Endothelial cell (in vitro differentiated cells): ENCODE results near the gene PLPPR3. TPM values are rescaled to one million over a fixed set of nuclear protein-coding genes. Genes with fewer than 3 reads are reported as not detected.
A peak's percentile ranks its signal among the peaks of the same experiment; 100 is the strongest.

Source experiments
- DNase-seq: peaks from one replicate; pipeline ENCODE4 v3.0.0; 2021; ENCODE audit warnings: low spot score
- H3K27ac Mint-ChIP-seq: one replicate; pipeline ENCODE4 v1.8.0; 2021; ENCODE audit warnings: mixed read lengths, inconsistent platforms; ENCODE audit not compliant: unreplicated experiment
- H3K27me3 Mint-ChIP-seq: one replicate; pipeline ENCODE4 v1.8.0; 2021; ENCODE audit warnings: mild to moderate bottlenecking, moderate library complexity, mixed read lengths, inconsistent platforms; ENCODE audit not compliant: unreplicated experiment
- H3K36me3 Mint-ChIP-seq: one replicate; pipeline ENCODE4 v1.8.0; 2021; ENCODE audit warnings: mild to moderate bottlenecking, low read depth, mixed read lengths, inconsistent platforms; ENCODE audit not compliant: unreplicated experiment
- H3K4me1 Mint-ChIP-seq: one replicate; pipeline ENCODE4 v1.8.0; 2021; ENCODE audit warnings: mild to moderate bottlenecking, mixed read lengths, inconsistent platforms; ENCODE audit not compliant: unreplicated experiment
- H3K4me3 Mint-ChIP-seq: one replicate; pipeline ENCODE4 v1.8.0; 2021; ENCODE audit warnings: mild to moderate bottlenecking, mixed read lengths, inconsistent platforms; ENCODE audit not compliant: unreplicated experiment
- H3K9me3 Mint-ChIP-seq: one replicate; pipeline ENCODE4 v1.8.0; 2021; ENCODE audit warnings: mixed read lengths, inconsistent platforms; ENCODE audit not compliant: unreplicated experiment
- CTCF ChIP-seq: fragments of 200-600 bp; sonication (generic); IDR thresholded peaks from one replicate; pipeline ENCODE4 v1.5.0; 2021; ENCODE audit warnings: antibody characterized with exemption; ENCODE audit not compliant: unreplicated experiment
- total RNA-seq: library from RNA; stranded (reverse); fragmentation: NEBNext Ultra II Directional; extraction: Animal tissue kit (Norgen Biotek cat#: 25700); gene quantifications from one replicate; pipeline ENCODE4 v1.2.1, GENCODE V29; 2021; ENCODE audit not compliant: unreplicated experiment

Gene PLPPR3
- total RNA-seq, 1 donor from 2014 or later, result 17.6 TPM

DNA sequence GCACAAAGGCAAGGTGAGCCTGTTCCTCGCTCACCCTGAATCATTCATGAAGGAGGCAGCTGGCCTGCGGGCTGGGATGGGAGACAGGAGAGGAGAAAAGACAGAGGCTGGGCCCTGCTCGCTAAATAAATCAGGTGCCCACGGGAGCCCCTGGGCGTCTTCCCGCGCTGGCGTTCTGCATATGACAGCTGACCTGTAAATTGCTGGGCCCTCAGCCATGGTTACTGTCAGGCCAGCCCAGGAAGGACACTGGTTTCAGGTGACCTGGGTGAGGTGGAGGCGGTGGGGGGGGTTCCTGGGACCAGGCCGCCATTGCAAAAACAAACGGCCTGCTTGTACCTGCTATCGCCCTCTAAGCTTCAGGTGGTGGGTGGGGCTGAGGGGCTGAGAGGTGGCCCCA is 27.9 kb downstream of the PLPPR3 start:
- Mint-ChIP-seq H3K27ac (no peak overlapping the region), H3K4me1 (peaks cover 27% of the 10 kb centered on the region), H3K9me3 (no peaks in the 10 kb centered on the region), H3K4me3 (no peak overlapping the region), H3K36me3 (peaks cover 3% of the 10 kb centered on the region), H3K27me3 (peaks cover 7% of the 10 kb centered on the region)
- peak; percentile 3 for DNase-seq
- no peak for TF ChIP-seq CTCF

DNA sequence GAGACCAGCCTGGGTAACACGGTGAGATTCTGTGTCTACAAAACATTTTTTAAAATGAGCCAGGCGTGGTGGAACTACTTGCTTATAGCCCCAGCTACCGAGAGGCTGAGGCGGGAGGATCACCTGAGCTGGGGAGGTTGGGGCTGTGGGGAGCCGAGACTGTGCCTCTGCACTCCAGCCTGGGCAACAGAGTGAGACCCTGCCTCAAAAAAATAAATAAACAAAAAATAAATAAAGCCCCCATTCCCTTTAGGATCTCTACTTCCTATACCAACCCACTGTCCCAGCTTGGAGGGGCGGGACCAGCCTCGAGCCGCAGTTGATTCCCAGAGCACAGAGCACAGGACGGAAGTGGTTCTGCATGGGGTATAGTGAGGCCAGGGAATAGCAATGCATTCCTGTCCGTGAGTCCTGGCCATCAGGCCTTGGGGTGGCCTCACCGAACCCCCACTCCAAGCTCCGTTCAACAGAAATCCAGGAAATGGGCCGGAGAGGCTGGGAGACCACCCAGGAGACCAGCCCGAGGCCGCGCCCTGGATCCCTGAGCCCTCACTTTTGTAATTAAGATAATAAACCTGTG is 29.4 kb downstream of the PLPPR3 start:
- Mint-ChIP-seq H3K27me3 (peaks cover 8% of the 10 kb centered on the region), H3K4me1 (peaks cover 27% of the 10 kb centered on the region), H3K36me3 (no peaks in the 10 kb centered on the region), H3K9me3 (no peaks in the 10 kb centered on the region), H3K4me3 (no peak overlapping the region), H3K27ac (peak overlapping the region; percentile 90)
- no peak for TF ChIP-seq CTCF
- DNase-seq, result no peak

DNA sequence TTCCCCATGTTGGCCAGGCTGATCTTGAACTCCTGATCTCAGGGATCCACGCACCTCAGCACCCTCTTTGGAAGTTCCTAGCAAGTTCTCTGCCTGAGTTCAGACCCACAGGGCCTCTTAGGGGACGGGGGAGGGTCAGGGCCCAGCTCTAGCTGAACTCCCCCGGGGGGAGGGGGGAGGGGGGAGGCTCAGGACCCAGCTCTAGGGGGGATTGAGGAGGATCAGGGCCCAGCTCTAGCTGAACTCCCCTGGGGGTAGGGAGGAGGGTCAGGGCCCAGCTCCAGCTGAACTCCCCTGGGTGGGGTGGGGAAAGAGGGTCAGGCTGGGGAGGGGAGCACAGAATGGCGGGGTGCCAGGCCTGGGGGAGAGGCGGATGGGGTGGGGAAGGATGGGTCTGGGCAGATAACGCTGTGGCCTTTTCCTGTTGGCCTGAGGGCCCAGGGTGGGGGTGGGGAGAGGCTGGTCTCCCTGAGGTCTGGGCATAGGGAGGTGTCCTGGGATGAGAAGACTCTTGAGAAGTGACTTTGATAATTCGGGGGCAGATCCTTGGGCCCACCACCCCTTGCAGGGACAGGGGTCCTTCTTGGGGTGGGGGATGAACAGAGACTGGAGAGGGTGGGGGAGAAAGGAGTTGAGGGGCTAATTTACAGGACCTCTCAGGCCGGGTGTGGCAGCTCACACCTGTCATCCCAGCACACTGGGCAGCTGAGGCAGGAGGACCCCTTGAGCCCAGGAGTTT is 30.0 kb downstream of the PLPPR3 start:
- no peak for TF ChIP-seq CTCF
- no peak for DNase-seq
- Mint-ChIP-seq H3K27ac (peak overlapping the region; percentile 90), H3K4me1 (peaks cover 27% of the 10 kb centered on the region), H3K4me3 (no peak overlapping the region), H3K27me3 (peaks cover 8% of the 10 kb centered on the region), H3K9me3 (no peaks in the 10 kb centered on the region), H3K36me3 (no peaks in the 10 kb centered on the region)

DNA sequence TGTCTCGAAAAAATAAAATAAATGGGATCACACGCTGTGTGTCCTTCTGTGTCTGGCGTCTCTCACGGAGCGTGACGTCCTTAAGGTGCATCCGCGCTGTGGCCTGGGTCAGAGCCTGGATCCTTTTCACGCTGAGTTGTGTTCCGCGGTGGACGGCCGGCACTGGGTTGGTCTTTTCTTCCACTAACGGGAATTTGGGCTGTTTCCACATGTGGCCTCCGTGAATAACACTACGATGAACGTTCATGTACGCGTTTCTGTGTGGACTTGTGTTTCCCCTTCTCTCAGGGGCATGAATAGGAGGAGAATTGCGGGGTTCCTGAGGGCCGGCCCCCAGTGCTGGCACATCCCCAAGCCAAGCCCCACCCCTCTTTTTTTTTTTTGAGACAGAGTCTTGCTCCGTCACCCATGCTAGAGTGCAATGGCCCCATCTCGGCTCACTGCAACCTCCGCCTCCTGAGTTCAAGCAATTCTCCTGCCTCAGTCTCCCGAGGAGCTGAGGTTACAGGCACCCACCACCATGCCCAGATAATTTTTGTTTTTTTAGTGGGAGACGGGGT is 30.7 kb downstream of the PLPPR3 start:
- no peak for TF ChIP-seq CTCF
- H3K4me3 Mint-ChIP-seq, result no peak overlapping the region
- H3K4me1 Mint-ChIP-seq, result peaks cover 27% of the 10 kb centered on the region
- H3K27me3 Mint-ChIP-seq, result peaks cover 8% of the 10 kb centered on the region
- no peaks in the 10 kb centered on the region for H3K9me3 Mint-ChIP-seq
- no peaks in the 10 kb centered on the region for H3K36me3 Mint-ChIP-seq
- H3K27ac Mint-ChIP-seq, result peak overlapping the region; percentile 89
- DNase-seq, result no peak

- Mint-ChIP-seq H3K4me3 (peak overlapping the region; percentile 77), H3K27me3 (peaks cover 8% of the 10 kb centered on the region), H3K36me3 (no peaks in the 10 kb centered on the region), H3K9me3 (no peaks in the 10 kb centered on the region), H3K4me1 (peaks cover 28% of the 10 kb centered on the region), H3K27ac (peak overlapping the region; percentile 100)
- TF ChIP-seq CTCF, result no peak
- DNase-seq, result no peak
Observed at GRCh38 chr19:789701-790060, 32.1 kb downstream of the PLPPR3 start.
